GM18909 (cell line): ENCODE results near the gene MYL10.

ENCODE experiments used
- ATAC-seq: cut with Tn5 transposase; IDR thresholded peaks from one replicate; pipeline ENCODE4 v1.9.1; 2021; ENCODE audit warnings: mild to moderate bottlenecking; ENCODE audit not compliant: unreplicated experiment, poor library complexity

The MYL10 gene

DNA sequence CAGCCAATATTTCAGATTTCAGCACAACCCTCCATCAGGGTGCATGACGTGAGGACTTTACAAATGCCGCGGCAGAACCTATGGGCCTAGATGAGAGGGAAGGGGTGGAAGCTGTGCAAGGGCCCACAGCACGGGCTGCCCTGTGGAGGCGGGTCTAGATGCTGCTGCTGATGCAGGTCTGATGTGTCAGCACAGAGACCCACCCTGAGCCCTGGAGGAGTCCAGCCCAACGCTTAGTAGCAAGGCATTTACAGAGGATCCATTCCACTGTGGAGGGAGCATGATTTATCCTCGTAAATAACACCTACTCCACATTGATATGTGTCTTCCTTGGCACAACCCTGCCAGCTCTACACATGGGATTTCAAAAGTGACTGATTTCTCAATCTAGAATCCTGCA lies 48.5 kb downstream of the MYL10 start:
- ATAC-seq, result no peak

DNA sequence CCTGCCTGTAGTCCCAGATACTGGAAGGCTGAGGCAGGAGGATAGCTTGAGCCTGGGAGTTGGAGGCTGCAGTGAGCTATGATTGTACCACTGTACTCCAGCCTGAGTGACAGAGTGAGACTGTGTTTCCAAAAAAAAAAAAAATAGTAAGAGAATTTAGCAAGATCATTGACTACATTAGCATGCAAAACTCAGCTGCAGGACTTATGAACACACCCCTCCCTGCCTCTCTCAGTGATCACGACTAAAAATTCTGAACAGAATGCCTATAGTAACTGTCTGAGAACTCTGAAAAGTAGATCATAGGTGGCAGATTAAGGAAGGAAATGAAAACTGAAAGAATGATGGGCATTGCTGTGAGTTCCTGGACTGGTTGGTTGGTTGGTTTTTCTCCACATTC lies 50.5 kb downstream of the MYL10 start:
- no peak for ATAC-seq

DNA sequence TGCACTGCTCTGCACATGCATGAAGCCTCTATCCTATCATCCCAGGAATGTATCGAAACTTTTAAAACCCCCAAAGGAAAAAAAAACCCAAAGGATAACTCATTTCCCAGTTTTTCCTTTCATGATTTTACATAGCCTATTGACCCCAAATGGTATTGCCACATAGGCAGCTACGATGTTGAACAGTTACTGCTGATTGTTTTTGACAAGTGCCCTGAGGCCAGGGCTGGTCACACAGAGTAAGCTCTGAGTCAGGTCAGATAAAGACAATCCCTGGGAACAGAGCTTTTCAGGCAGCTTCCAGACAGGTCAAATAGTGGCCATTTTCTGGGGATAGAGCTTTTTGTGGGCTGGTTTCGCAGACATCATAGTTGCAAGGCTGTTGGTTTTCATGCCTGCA lies 52.1 kb downstream of the MYL10 start:
- no peak for ATAC-seq

DNA sequence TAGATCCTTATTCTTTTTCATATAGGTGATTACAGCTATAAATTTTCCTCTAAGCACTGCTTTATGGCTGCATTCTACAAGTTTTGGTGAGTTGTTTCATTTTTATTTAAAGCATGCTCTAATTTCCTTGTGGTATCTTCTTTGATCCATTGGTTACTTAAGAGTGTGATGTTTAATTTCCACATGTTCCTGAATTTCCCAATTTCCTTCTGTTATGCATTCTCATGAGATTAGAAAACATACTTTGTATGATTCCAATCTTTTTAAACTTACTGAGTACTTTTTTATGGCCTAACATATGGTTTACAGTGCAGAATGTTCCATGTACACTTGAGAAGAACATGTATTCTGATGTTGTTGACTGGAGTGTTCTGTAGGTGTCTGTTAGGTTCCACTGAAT lies 53.4 kb downstream of the MYL10 start:
- ATAC-seq, result no peak

DNA sequence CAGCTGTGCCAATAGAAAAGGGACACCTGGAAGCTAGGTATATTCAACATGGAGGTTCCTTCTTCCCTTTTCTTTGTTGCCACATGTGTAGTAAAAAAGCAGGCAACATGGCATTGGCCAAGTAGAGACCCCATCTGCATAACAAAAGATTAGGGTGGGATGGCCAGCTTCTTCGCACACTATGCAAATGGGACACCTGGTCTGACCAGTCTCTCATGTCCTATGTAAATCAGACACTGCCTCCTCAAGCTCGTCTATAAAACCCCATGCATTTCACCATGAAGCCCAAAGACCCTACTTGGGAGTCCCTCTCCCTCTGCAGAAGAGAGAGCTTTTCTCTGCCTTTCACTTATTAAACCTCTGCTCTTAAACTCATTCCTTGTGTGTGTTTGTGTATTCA lies 53.9 kb downstream of the MYL10 start:
- no peak for ATAC-seq

DNA sequence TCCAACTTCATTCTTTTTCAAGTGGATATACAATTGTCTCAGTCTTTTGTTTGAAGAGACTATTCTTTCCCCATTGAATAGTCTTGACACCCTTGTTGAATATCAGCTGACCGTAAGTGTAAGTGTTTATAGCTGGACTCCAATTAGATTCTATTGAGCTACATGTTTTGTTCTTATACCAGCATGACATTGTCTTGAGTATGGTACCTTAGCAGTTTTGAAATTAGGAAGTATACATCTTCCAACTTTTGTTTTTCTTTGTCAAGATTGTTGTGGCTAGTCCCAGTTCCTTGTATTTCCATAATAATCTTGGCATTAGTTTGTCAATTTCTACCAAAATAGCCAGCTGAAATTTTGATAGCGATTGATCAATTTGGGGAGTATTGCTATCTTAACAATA lies 56.9 kb downstream of the MYL10 start:
- ATAC-seq, result no peak

DNA sequence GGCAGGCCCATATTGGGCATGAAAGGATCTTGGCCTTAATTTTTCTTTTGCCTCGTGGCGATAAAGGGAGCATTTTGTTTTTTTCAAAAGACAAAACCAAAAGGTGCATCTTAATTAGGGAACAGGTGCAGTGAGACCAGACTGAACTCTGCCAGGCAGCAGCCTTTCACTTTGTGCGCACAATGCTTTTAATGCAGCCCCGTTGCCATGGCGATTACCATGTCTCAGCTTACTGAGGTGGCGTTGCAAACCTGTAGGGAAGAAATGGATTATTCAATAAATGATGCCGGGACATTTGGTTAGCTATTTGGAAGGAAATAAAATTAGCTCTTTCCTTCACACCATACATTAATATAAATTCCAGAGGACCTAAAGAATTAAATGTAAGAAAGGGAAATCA lies 61.9 kb downstream of the MYL10 start:
- ATAC-seq, result no peak

DNA sequence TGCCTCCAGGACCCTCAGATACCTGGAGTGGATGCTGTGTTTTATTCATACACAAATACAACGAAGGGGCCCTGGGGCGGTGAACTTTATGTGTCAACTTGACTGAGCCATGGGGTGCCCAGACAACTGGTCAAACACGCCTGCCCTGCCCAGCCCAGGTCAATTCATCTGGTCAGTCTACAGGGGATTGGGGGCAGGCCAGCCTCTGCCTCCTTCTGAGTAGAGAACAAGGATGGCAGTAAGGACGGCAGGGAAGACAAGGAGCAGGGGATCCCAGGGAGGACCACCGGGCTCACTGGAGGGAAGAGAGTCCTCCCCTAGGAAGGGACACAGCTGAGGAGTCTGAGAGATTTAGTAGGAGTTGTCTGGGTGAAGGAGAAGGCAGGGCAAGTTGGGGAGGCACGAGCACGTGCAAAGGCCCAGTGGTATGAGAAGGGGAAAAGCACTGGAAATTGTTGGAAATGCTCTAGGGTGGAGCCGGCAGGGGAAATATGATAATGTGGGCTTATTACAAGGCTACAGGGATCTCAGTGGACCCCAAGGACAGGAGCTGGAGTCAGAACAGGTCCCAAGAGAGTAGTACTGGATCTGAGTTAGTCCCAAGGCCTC lies 63.4 kb downstream of the MYL10 start:
- no peak for ATAC-seq

DNA sequence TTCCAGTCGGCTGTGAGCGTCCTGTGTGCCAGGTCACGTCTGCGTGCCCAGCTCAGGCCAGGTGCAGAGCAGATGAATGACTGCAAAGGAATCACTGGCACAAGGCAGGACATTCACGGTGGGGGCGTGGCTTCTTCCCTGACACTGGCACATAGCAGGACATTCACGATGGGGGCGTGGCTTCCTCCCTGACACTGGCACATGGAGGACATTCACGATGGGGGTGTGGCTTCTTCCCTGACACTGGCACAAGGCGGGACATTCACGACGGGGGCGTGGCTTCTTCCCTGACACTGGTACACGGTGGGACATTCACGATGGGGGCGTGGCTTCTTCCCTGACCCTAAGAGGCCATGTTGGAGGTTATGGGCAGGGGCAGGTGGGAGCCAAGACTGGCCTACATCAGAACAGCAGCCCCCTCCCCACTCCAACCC lies 64.3 kb downstream of the MYL10 start:
- ATAC-seq, result no peak

DNA sequence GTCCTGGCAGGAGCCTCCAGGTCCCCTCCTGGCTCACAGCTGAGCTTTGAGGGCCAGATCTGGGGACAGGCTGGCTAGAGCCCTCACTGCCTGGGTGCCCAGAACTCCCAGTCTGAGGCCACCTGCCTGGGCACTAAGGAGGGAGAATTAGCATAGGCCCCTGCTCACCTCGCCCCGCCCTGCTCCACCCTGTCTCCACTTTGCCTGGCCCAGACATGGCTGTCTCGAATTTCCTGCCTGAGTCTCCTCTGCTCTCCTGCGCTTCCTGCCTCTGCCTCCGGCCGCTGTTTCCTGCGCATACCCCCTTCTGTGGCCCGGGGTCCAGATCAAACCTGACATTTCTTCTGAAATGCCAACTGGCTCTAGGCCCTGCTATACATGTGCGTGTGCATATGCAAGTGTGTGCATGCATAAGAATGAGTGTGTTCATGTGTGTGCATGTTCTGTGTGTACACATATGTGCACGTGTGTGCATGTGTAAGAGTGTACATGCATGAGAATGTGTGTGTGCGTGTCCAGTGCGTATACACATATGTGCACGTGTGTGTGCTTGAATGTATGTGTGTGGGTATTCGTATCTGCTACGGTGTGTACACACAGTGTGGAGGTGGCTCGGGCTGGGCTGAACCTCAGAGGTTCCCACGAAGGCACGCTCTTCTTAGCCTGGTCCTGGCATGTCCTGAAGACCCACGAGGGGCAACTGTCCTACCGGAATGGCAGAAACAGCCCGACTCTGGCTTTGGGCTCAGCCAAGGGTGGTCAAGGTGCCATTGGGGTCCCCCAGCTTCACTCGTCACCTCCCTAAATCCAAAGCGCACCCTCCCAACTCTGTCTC lies 64.9 kb downstream of the MYL10 start:
- ATAC-seq, result no peak
